B cell (primary cell): ENCODE results near the gene CAPG. TPM values are rescaled to one million over a fixed set of nuclear protein-coding genes. Genes with fewer than 3 reads are reported as not detected.

ENCODE experiments used
- ATAC-seq: fragments of 200-7000 bp; cut with Tn5 transposase; one replicate; pipeline ENCODE4 v1.10.0; 2021; ENCODE audit warnings: low read depth, mild to moderate bottlenecking, moderate number of reproducible peaks, moderate library complexity
- CTCF ChIA-PET: fragments of 350-600 bp; sonication (Branson Sonifier 250); formaldehyde crosslinking; loops from one replicate; lab custom pipeline; 2021; ENCODE audit warnings: antibody characterized with exemption, inconsistent platforms; lab: Charles Lee
- POLR2A ChIA-PET: fragments of 350-600 bp; sonication (Branson Sonifier 250); formaldehyde crosslinking; loops from one replicate; lab custom pipeline; 2021; ENCODE audit warnings: antibody characterized with exemption; lab: Charles Lee
- DNase-seq: peaks from one replicate; pipeline ENCODE4 v3.0.0; 2013
- H2AFZ ChIP-seq: 2 replicates; pipeline ENCODE4 v1.6.1; 2012; ENCODE audit warnings: mild to moderate bottlenecking, low read depth, low read length; ENCODE audit not compliant: insufficient read depth, poor library complexity, severe bottlenecking
- H3K27ac ChIP-seq, 2 donors: 1 replicate in 1 of 2; 2 replicates in 1 of 2; pipeline ENCODE4 v1.5.1; 2012 to 2013; ENCODE audit warnings: low read length in 2 of 2, mild to moderate bottlenecking in 2 of 2, moderate library complexity in 1 of 2
- H3K27me3 ChIP-seq, 4 experiments: fragments of 200-600 bp in 1 of 4; sonication (generic) in 1 of 4; replicated peaks in 1 of 4; 1 replicate in 2 of 4; 2 replicates in 2 of 4; pipeline versions ENCODE4 v1.6.1 to v1.7.0; 2013 to 2016; ENCODE audit warnings: low read length in 3 of 4, mild to moderate bottlenecking in 2 of 4, mixed read lengths in 1 of 4, moderate library complexity in 1 of 4; ENCODE audit not compliant: insufficient read depth in 4 of 4, control insufficient read depth in 3 of 4; ENCODE audit errors: control extremely low read depth in 1 of 4
- H3K36me3 ChIP-seq, 2 experiments: replicated peaks in 1 of 2; 1 replicate in 1 of 2; 2 replicates in 1 of 2; pipeline versions ENCODE4 v1.6.1 to v1.7.1; 2013; ENCODE audit warnings: low read length in 1 of 2; ENCODE audit not compliant: insufficient read depth in 2 of 2, control insufficient read depth in 1 of 2; ENCODE audit errors: control extremely low read depth in 1 of 2, extremely low read depth in 1 of 2
- H3K4me1 ChIP-seq, 2 donors: fragments of 200-600 bp in 1 of 2; sonication (generic) in 1 of 2; 1 replicate in 1 of 2; 2 replicates in 1 of 2; pipeline versions ENCODE4 v1.5.1 to v1.6.1; 2013 to 2017; ENCODE audit warnings: low read length in 2 of 2; ENCODE audit not compliant: control insufficient read depth in 2 of 2, insufficient read depth in 2 of 2
- H3K4me2 ChIP-seq: replicated peaks from 2 replicates; pipeline ENCODE3; 2012; ENCODE audit warnings: mild to moderate bottlenecking, low read depth, low read length; ENCODE audit not compliant: poor library complexity, severe bottlenecking
- H3K4me3 ChIP-seq, 5 experiments: fragments of 200-600 bp in 1 of 5; sonication (generic) in 1 of 5; 1 replicate in 3 of 5; 2 replicates in 2 of 5; pipeline versions ENCODE4 v1.5.1 to v1.7.0; 2011 to 2016; ENCODE audit warnings: low read length in 4 of 5, mild to moderate bottlenecking in 4 of 5, low read depth in 2 of 5, control low read depth in 1 of 5, moderate library complexity in 1 of 5; ENCODE audit not compliant: insufficient read depth in 1 of 5; ENCODE audit errors: control extremely low read depth in 1 of 5, extremely low read depth in 1 of 5
- H3K79me2 ChIP-seq: fragments of 200-600 bp; sonication (generic); one replicate; pipeline ENCODE4 v1.6.0; 2016; ENCODE audit warnings: low read length; ENCODE audit not compliant: control insufficient read depth, insufficient read depth
- H3K9ac ChIP-seq: fragments of 200-600 bp; sonication (generic); 2 replicates; pipeline ENCODE4 v1.6.1; 2017; ENCODE audit warnings: mild to moderate bottlenecking, low read length, moderate library complexity
- H3K9me3 ChIP-seq, 3 donors: one replicate each; pipeline versions ENCODE4 v1.6.1 to v1.7.1; 2013; ENCODE audit warnings: low read length in 2 of 3; ENCODE audit not compliant: control insufficient read depth in 2 of 3, insufficient read depth in 1 of 3; ENCODE audit errors: control extremely low read depth in 1 of 3
- H4K20me1 ChIP-seq: 2 replicates; pipeline ENCODE4 v1.6.0; 2012; ENCODE audit warnings: mild to moderate bottlenecking, low read length; ENCODE audit not compliant: insufficient read depth, control insufficient read depth, poor library complexity, severe bottlenecking
- H3K27ac Mint-ChIP-seq: one replicate; pipeline ENCODE4 v1.8.0; 2021; ENCODE audit warnings: mixed read lengths
- H3K27me3 Mint-ChIP-seq: one replicate; pipeline ENCODE4 v1.8.0; 2021; ENCODE audit warnings: mixed read lengths
- H3K4me1 Mint-ChIP-seq: one replicate; pipeline ENCODE4 v1.8.0; 2021; ENCODE audit warnings: mixed read lengths
- H3K4me3 Mint-ChIP-seq: one replicate; pipeline ENCODE4 v1.8.0; 2021; ENCODE audit warnings: mixed read lengths
- H3K9me3 Mint-ChIP-seq: one replicate; pipeline ENCODE4 v1.8.0; 2022; ENCODE audit warnings: mixed read lengths; ENCODE audit not compliant: insufficient read depth
- CTCF ChIP-seq: fragments of 200-600 bp; IDR thresholded peaks from one replicate; pipeline ENCODE4 v1.8.0; 2022; ENCODE audit warnings: antibody characterized with exemption, mild to moderate bottlenecking
- EZH2 ChIP-seq: IDR thresholded peaks from 2 replicates; pipeline ENCODE4 v1.6.1; 2012; ENCODE audit warnings: borderline replicate concordance, low read depth, mild to moderate bottlenecking, moderate library complexity, low read length; ENCODE audit not compliant: insufficient read depth, poor library complexity, severe bottlenecking
- WGBS: methylation state at CpG from one replicate; pipeline ENCODE4 v1.1.5; 2013; ENCODE audit warnings: missing lambda C conversion rate; ENCODE audit not compliant: insufficient coverage; 5-methylcytosine and 5-hydroxymethylcytosine counted together
- intact Hi-C: fragments of 100-400 bp; cut with micrococcal nuclease; formaldehyde crosslinking; loops from one replicate; pipeline ENCODE4 v1.10.0; 2022
- polyA plus RNA-seq: library from polyadenylated mRNA; depleted of rRNA; stranded (reverse); fragments of >200 nt; gene quantifications from 2 replicates; pipeline ENCODE4 v1.2.3, GENCODE V29; 2012
- total RNA-seq, 2 donors: library from RNA; stranded (reverse); fragments of 120-200 nt in 1 of 2; gene quantifications; 1 replicate in 1 of 2; 2 replicates in 1 of 2; pipeline versions ENCODE4 v1.2.3 to v1.2.4, GENCODE V29; 2013 to 2022

Gene CAPG
- total and polyA plus RNA-seq, 2 donors (not counting 1 experiment from before 2014, with no cell fraction given), result 158 to 210 TPM

- Mint-ChIP-seq H3K27me3 (no peaks in the 10 kb centered on the region), H3K9me3 (no peaks in the 10 kb centered on the region), H3K27ac (peak overlapping the region; percentile 98), H3K4me1 (peaks cover 38% of the 10 kb centered on the region), H3K4me3 (peak overlapping the region; percentile 91)
- Histone ChIP-seq H3K4me1 (peaks cover 30 to 40% of the 10 kb centered on the region in 2 donors), H3K9ac (peak overlapping the region; percentile 66), H3K36me3 (no peaks in the 10 kb centered on the region), H3K4me3 (peak overlapping the region in 4 of 5 experiments; percentile 41 to 65 (median 58)), H2AFZ (peak overlapping the region; percentile 79), H3K9me3 (peaks cover 0 to 4% (median 0%) of the 10 kb centered on the region in 3 donors), H3K27ac (peak overlapping the region; percentile 74 to 86), H3K4me2 (peak overlapping the region; percentile 91), H3K79me2 (no peaks in the 10 kb centered on the region), H4K20me1 (no peaks in the 10 kb centered on the region), H3K27me3 (peaks cover 0 to 3% (median 0%) of the 10 kb centered on the region in 4 experiments)
- TF ChIP-seq EZH2 (no peak), CTCF (no peak)
- ChIA-PET POLR2A (interaction anchor here (0.9 to 3.0 kb wide), 9 partner anchors 18 to 123 kb away, joined by 3 to 39 read pairs (median 7); partner anchors contain the start of genes ELMOD3, GGCX, MAT2A and RETSAT), CTCF (interaction anchor here (1.1 to 2.4 kb wide), 5 partner anchors 18 to 113 kb away, joined by 3 to 25 read pairs (median 11); partner anchors contain the start of gene MAT2A)
- intact Hi-C loops, result loop anchor here (1.0 kb wide), 2 partner anchors 100 to 110 kb away; no protein-coding TSS in a partner anchor
- 33% methylated on average over 10 of the region's 19 CpGs for WGBS
- peak; percentile 1 for ATAC-seq
- DNase-seq, result no peak
Observed at GRCh38 chr2:85438201-85439024, 28.2 kb upstream of the CAPG start.
